ENCODE data around the gene CACHD1.

CACHD1 gene

GRCh38 chr1:64555947-64556346 lies 86.0 kb downstream of the CACHD1 start:
- no peak for DNase-seq

GRCh38 chr1:64561993-64562392 lies 92.1 kb downstream of the CACHD1 start:
- no peak for DNase-seq

GRCh38 chr1:64563958-64564565 lies 94.1 kb downstream of the CACHD1 start:
- no peak for DNase-seq

GRCh38 chr1:64564891-64565290 lies 95.0 kb downstream of the CACHD1 start:
- no peak for DNase-seq

GRCh38 chr1:64567426-64568170 lies 97.7 kb downstream of the CACHD1 start:
- no peak for DNase-seq

GRCh38 chr1:64568171-64568450 lies 98.2 kb downstream of the CACHD1 start:
- DNase-seq: no peak

- no peak for DNase-seq
These were observed 99.5 kb downstream of the CACHD1 start for GRCh38 chr1:64569411-64569810.

- DNase-seq: no peak
These were observed 100.4 kb downstream of the CACHD1 start for GRCh38 chr1:64570267-64570855.

GRCh38 chr1:64572222-64572900 lies 102.4 kb downstream of the CACHD1 start:
- DNase-seq: no peak

GRCh38 chr1:64574301-64574700 lies 104.4 kb downstream of the CACHD1 start:
- no peak for DNase-seq

- DNase-seq: no peak
These were observed 106.2 kb downstream of the CACHD1 start for GRCh38 chr1:64575881-64576676.

GRCh38 chr1:64578270-64578973 lies 108.5 kb downstream of the CACHD1 start:
- DNase-seq: no peak

GRCh38 chr1:64579767-64580166 lies 109.8 kb downstream of the CACHD1 start:
- no peak for DNase-seq

- no peak for DNase-seq
These were observed 111.4 kb downstream of the CACHD1 start for GRCh38 chr1:64581135-64581842.

- no peak for DNase-seq
These were observed 111.9 kb downstream of the CACHD1 start for GRCh38 chr1:64581843-64582185.

GRCh38 chr1:64584479-64584878 lies 114.5 kb downstream of the CACHD1 start:
- DNase-seq: no peak

- DNase-seq: no peak
These were observed 118.9 kb downstream of the CACHD1 start for GRCh38 chr1:64588876-64589275.

GRCh38 chr1:64590316-64590715 lies 120.4 kb downstream of the CACHD1 start:
- no peak for DNase-seq

GRCh38 chr1:64594446-64594845 lies 124.5 kb downstream of the CACHD1 start:
- DNase-seq: no peak

GRCh38 chr1:64595871-64596515 lies 126.1 kb downstream of the CACHD1 start:
- DNase-seq: no peak

GRCh38 chr1:64597113-64597512 lies 127.2 kb downstream of the CACHD1 start:
- no peak for DNase-seq

Measured in GF-D8 (cell line).